ENCODE data around the gene STARD9.

DNA sequence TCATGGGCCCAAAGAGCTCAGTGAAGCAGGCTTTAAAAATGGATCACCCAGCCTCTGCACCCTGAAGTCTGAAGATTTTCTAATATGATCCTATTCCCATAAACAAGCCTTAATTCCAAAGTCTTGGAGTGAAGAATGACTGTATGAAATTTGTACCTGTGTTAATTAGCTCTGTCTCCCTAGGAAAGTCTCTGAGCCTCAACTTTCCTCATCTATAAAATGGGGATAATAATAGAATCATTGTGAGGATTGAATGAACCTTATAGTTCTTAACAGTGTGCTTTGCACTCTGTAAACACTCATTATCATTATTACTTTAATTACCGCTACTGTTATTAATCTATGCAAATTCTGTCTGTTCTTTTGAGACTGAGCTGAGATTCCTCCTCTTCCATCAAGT is 99.6 kb downstream of the STARD9 start:
- TF ChIP-seq, protein P1, sequence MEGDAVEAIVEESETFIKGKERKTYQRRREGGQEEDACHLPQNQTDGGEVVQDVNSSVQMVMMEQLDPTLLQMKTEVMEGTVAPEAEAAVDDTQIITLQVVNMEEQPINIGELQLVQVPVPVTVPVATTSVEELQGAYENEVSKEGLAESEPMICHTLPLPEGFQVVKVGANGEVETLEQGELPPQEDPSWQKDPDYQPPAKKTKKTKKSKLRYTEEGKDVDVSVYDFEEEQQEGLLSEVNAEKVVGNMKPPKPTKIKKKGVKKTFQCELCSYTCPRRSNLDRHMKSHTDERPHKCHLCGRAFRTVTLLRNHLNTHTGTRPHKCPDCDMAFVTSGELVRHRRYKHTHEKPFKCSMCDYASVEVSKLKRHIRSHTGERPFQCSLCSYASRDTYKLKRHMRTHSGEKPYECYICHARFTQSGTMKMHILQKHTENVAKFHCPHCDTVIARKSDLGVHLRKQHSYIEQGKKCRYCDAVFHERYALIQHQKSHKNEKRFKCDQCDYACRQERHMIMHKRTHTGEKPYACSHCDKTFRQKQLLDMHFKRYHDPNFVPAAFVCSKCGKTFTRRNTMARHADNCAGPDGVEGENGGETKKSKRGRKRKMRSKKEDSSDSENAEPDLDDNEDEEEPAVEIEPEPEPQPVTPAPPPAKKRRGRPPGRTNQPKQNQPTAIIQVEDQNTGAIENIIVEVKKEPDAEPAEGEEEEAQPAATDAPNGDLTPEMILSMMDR (conservative IDR thresholded peaks at IDR 0.05; ENCODE audit: low read length) = no peak
- no peak for TF ChIP-seq EZH2phosphoT487 (IDR thresholded peaks at IDR 0.05; ENCODE audit: borderline replicate concordance)
